ENCODE data around the gene PTPN14.

DNA sequence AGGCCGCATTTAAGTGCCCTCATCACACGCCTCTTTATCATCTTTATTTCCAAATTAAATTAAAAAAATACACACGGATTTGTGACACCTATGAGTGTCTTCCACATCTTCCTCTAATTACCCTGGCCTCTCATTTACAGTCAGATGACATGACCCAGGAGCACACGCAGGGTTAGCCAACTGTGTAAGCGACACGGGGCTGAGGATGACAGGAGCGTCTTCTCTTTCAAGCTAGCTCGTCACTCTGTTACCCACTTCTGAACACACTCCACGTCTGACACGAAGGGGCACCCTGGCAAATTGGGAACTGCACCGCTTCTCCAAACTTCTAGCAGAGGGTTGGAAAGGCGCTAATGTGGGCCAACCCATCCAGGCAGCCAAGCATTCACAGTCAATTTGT is 158.3 kb downstream of the PTPN14 start:
- TF ChIP-seq CTCF (IDR thresholded peaks at IDR 0.05; ENCODE audit: insufficient read depth, low read length) (no peak), SPI1 (IDR thresholded peaks at IDR 0.05; ENCODE audit: borderline replicate concordance, low read depth) (no peak), POLR2AphosphoS5 (IDR thresholded peaks at IDR 0.05; ENCODE audit: low read depth) (no peak)
